Mucosa of rectum (tissue), 2 donors: ENCODE data around the gene ATP6AP1.
A peak's percentile ranks its signal among the peaks of the same experiment; 100 is the strongest.

Experiments used
- H3K27ac ChIP-seq, 2 donors: one replicate each; pipeline ENCODE4 v1.7.0; 2013; ENCODE audit warnings: inconsistent platforms in 2 of 2, low read depth in 2 of 2, low read length in 2 of 2
- H3K27me3 ChIP-seq, 2 donors: one replicate each; pipeline ENCODE4 v1.7.0; 2013; ENCODE audit warnings: low read length in 2 of 2; ENCODE audit not compliant: control insufficient read depth in 2 of 2, insufficient read depth in 2 of 2
- H3K36me3 ChIP-seq, 2 donors: one replicate each; pipeline ENCODE4 v1.7.0; 2013; ENCODE audit warnings: low read length in 2 of 2; ENCODE audit not compliant: control insufficient read depth in 2 of 2, insufficient read depth in 2 of 2
- H3K4me1 ChIP-seq, 2 donors: one replicate each; pipeline ENCODE4 v1.7.0; 2013; ENCODE audit warnings: low read length in 2 of 2, mild to moderate bottlenecking in 1 of 2; ENCODE audit not compliant: control insufficient read depth in 2 of 2, insufficient read depth in 2 of 2
- H3K4me3 ChIP-seq, 2 donors: one replicate each; pipeline ENCODE4 v1.7.0; 2013; ENCODE audit warnings: low read length in 2 of 2
- H3K9ac ChIP-seq, 2 donors: one replicate each; pipeline ENCODE4 v1.7.0; 2013; ENCODE audit warnings: low read length in 2 of 2, low read depth in 1 of 2, mild to moderate bottlenecking in 1 of 2
- H3K9me3 ChIP-seq, 2 donors: one replicate each; pipeline ENCODE4 v1.7.0; 2013; ENCODE audit warnings: low read length in 2 of 2; ENCODE audit not compliant: control insufficient read depth in 2 of 2
- donor health status: healthy.
- donor health status: Normal muscosa, but diverticular disease.

Gene ATP6AP1

GRCh38 chrX:154436983-154437752 lies 8.7 kb downstream of the ATP6AP1 start, which contains the start of gene GDI1:
Gene GDI1 (plus strand): TSS chrX:154437154. CDS start chrX:154437255, 101 bp downstream.
- Histone ChIP-seq H3K36me3 (peaks cover 4 to 15% of the 10 kb centered on the region in 2 donors), H3K27me3 (peaks cover 0 to 3% of the 10 kb centered on the region in 2 donors), H3K4me1 (peaks cover 0 to 2% of the 10 kb centered on the region in 2 donors), H3K27ac (peak within 1 kb of the TSS; percentile 62 to 65), H3K4me3 (peak within 1 kb of the TSS; percentile 69 to 77), H3K9ac (peak within 1 kb of the TSS; percentile 41 to 75), H3K9me3 (no peaks in the 10 kb centered on the region)

- H3K9ac ChIP-seq = peak overlapping the region; percentile 14 to 58
- H3K27me3 ChIP-seq = peaks cover 0 to 3% of the 10 kb centered on the region in 2 donors
- no peaks in the 10 kb centered on the region for H3K9me3 ChIP-seq
- peak overlapping the region in 1 of 2 donors; percentile 32 for H3K27ac ChIP-seq
- peak overlapping the region; percentile 69 to 77 for H3K4me3 ChIP-seq
- peaks cover 10 to 15% of the 10 kb centered on the region in 2 donors for H3K36me3 ChIP-seq
- H3K4me1 ChIP-seq = peaks cover 0 to 2% of the 10 kb centered on the region in 2 donors
Measured at GRCh38 chrX:154437971-154438893, 9.8 kb downstream of the ATP6AP1 start.

- H3K36me3 ChIP-seq = peaks cover 6 to 13% of the 10 kb centered on the region in 2 donors
- H3K9ac ChIP-seq = no peak overlapping the region
- no peak overlapping the region for H3K4me3 ChIP-seq
- H3K4me1 ChIP-seq = peaks cover 4 to 7% of the 10 kb centered on the region in 2 donors
- H3K9me3 ChIP-seq = no peaks in the 10 kb centered on the region
- peaks cover 0 to 3% of the 10 kb centered on the region in 2 donors for H3K27me3 ChIP-seq
- H3K27ac ChIP-seq = no peak overlapping the region
Measured at GRCh38 chrX:154439841-154440240, 11.4 kb downstream of the ATP6AP1 start.

- no peak overlapping the region for H3K4me3 ChIP-seq
- no peak overlapping the region for H3K9ac ChIP-seq
- peaks cover 6 to 7% of the 10 kb centered on the region in 2 donors for H3K36me3 ChIP-seq
- H3K9me3 ChIP-seq = no peaks in the 10 kb centered on the region
- H3K4me1 ChIP-seq = peaks cover 9 to 10% of the 10 kb centered on the region in 2 donors
- H3K27me3 ChIP-seq = peaks cover 0 to 1% of the 10 kb centered on the region in 2 donors
- H3K27ac ChIP-seq = no peak overlapping the region
Measured at GRCh38 chrX:154440623-154441357, 12.3 kb downstream of the ATP6AP1 start.

GRCh38 chrX:154441564-154441963 lies 13.1 kb downstream of the ATP6AP1 start:
- H3K27ac ChIP-seq = no peak overlapping the region
- peaks cover 9 to 10% of the 10 kb centered on the region in 2 donors for H3K4me1 ChIP-seq
- no peak overlapping the region for H3K4me3 ChIP-seq
- peaks cover 0 to 1% of the 10 kb centered on the region in 2 donors for H3K27me3 ChIP-seq
- no peaks in the 10 kb centered on the region for H3K9me3 ChIP-seq
- peaks cover 6 to 11% of the 10 kb centered on the region in 2 donors for H3K36me3 ChIP-seq
- no peak overlapping the region for H3K9ac ChIP-seq

GRCh38 chrX:154441984-154442707 lies 13.7 kb downstream of the ATP6AP1 start:
- peaks cover 6 to 11% of the 10 kb centered on the region in 2 donors for H3K36me3 ChIP-seq
- peaks cover 0 to 1% of the 10 kb centered on the region in 2 donors for H3K27me3 ChIP-seq
- no peak overlapping the region for H3K9ac ChIP-seq
- peaks cover 9 to 10% of the 10 kb centered on the region in 2 donors for H3K4me1 ChIP-seq
- no peak overlapping the region for H3K27ac ChIP-seq
- no peaks in the 10 kb centered on the region for H3K9me3 ChIP-seq
- no peak overlapping the region for H3K4me3 ChIP-seq

GRCh38 chrX:154443479-154443910 lies 15.0 kb downstream of the ATP6AP1 start:
- Histone ChIP-seq H3K36me3 (peaks cover 6 to 13% of the 10 kb centered on the region in 2 donors), H3K27ac (peak overlapping the region; percentile 58 to 70), H3K27me3 (no peaks in the 10 kb centered on the region), H3K9me3 (no peaks in the 10 kb centered on the region), H3K9ac (peak overlapping the region; percentile 56 to 58), H3K4me1 (peaks cover 7 to 10% of the 10 kb centered on the region in 2 donors), H3K4me3 (peak overlapping the region; percentile 48 to 55)

- Histone ChIP-seq H3K27ac (peak within 1 kb of the TSS; percentile 68 to 74), H3K36me3 (peaks cover 12 to 16% of the 10 kb centered on the region in 2 donors), H3K4me3 (peak within 1 kb of the TSS; percentile 62 to 66), H3K27me3 (no peaks in the 10 kb centered on the region), H3K4me1 (peaks cover 7 to 10% of the 10 kb centered on the region in 2 donors), H3K9me3 (no peaks in the 10 kb centered on the region), H3K9ac (peak within 1 kb of the TSS; percentile 63 to 86)
Measured at GRCh38 chrX:154443992-154444754, 15.7 kb downstream of the ATP6AP1 start, which contains the start of gene FAM50A. Gene FAM50A (plus strand): TSS chrX:154444141. CDS start chrX:154444236, 95 bp downstream.
